HPDE6-E6E7 (cell line): Measurements from ENCODE around the gene XYLT2.

Source experiments
- DNase-seq: peaks from one replicate; pipeline ENCODE4 v3.0.0; 2011; ENCODE audit warnings: missing footprints; ENCODE audit errors: extremely low spot score

XYLT2 gene

GRCh38 chr17:50363217-50364060, 17.5 kb downstream of the XYLT2 start:
- DNase-seq = no peak

- no peak for DNase-seq
Observed at GRCh38 chr17:50364061-50364458, 18.1 kb downstream of the XYLT2 start.

- DNase-seq = no peak
Observed at GRCh38 chr17:50364715-50365114, 18.8 kb downstream of the XYLT2 start.

- DNase-seq = no peak
Observed at GRCh38 chr17:50365165-50365564, 19.2 kb downstream of the XYLT2 start.

GRCh38 chr17:50365649-50366393, 19.9 kb downstream of the XYLT2 start:
- no peak for DNase-seq

GRCh38 chr17:50367401-50367800, 21.5 kb downstream of the XYLT2 start:
- DNase-seq = no peak

- no peak for DNase-seq
Observed at GRCh38 chr17:50370052-50370451, 24.1 kb downstream of the XYLT2 start.

- peak; percentile 48 for DNase-seq
Observed at GRCh38 chr17:50371526-50371925, 25.6 kb downstream of the XYLT2 start.

- no peak for DNase-seq
Observed at GRCh38 chr17:50372222-50372757, 26.4 kb downstream of the XYLT2 start.

- DNase-seq = peak; percentile 92
Observed at GRCh38 chr17:50372758-50373556, 27.0 kb downstream of the XYLT2 start, which contains the start of the genes EME1 and MRPL27. EME1 (plus strand) TSS chr17:50373229; CDS start chr17:50375209, 1,980 bp downstream. MRPL27 (minus strand) TSS chr17:50373184; CDS start chr17:50373170, 14 bp downstream.

- no peak for DNase-seq
Observed at GRCh38 chr17:50373705-50374104, 27.8 kb downstream of the XYLT2 start.

- DNase-seq = no peak
Observed at GRCh38 chr17:50375858-50376538, 30.1 kb downstream of the XYLT2 start.

GRCh38 chr17:50379351-50380132, 33.6 kb downstream of the XYLT2 start:
- DNase-seq = no peak

- no peak for DNase-seq
Observed at GRCh38 chr17:50380369-50381259, 34.7 kb downstream of the XYLT2 start.

- no peak for DNase-seq
Observed at GRCh38 chr17:50381260-50381815, 35.4 kb downstream of the XYLT2 start.

GRCh38 chr17:50381920-50382319, 36.0 kb downstream of the XYLT2 start:
- DNase-seq = no peak

- DNase-seq = no peak
Observed at GRCh38 chr17:50382931-50383330, 37.0 kb downstream of the XYLT2 start.

GRCh38 chr17:50386510-50386909, 40.6 kb downstream of the XYLT2 start:
- no peak for DNase-seq

- DNase-seq = no peak
Observed at GRCh38 chr17:50388728-50389127, 42.8 kb downstream of the XYLT2 start.
